ENCODE measurements around the gene DCDC2. TPM values are rescaled to one million over a fixed set of nuclear protein-coding genes. Genes with fewer than 3 reads are reported as not detected.

Gene DCDC2
- total and polyA plus RNA-seq, 4 donors = 0.13 TPM; not detected in 3

DNA sequence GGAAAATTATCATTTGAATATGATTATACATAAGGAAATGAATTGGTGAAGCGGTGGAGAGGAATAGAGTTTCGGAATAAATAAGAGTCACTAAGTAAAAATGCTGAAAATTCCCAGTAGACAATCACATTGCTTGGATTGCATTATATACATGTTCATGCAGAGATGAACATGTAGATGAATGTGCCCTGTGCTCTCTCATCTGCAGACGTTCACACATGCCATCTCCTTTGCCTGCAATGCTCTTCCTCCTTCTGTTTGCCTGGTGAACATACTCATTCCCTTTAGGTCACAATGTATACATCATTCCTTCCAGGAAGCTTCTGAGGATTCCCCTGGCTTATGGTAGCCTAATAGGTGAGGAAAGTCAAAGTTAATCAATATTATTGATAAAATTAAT is 17.9 kb downstream of the DCDC2 start:
- intact Hi-C loops (cut with DNase I) = no loop called here
- DNase-seq (no peak), ATAC-seq (ENCODE audit: low FRiP score) (no peak)
- Histone ChIP-seq H3K27me3 (ENCODE audit: control insufficient read depth in 1 of 2, insufficient read depth in 2 of 2, low read length in 1 of 2) (peaks cover 0 to 2% of the 10 kb centered on the region in 2 donors), H3K36me3 (ENCODE audit: control insufficient read depth in 1 of 2, insufficient read depth in 2 of 2, low read length in 1 of 2) (no peaks in the 10 kb centered on the region), H3K27ac (ENCODE audit: low read depth in 1 of 2, low read length in 2 of 2) (no peak overlapping the region), H3K4me3 (ENCODE audit: low read length in 2 of 2) (no peak overlapping the region), H3K9me3 (ENCODE audit: control insufficient read depth, low read length) (peaks cover 1% of the 10 kb centered on the region), H3K4me1 (ENCODE audit: control insufficient read depth in 1 of 2, insufficient read depth in 2 of 2, low read length in 2 of 2) (peaks cover 0 to 2% of the 10 kb centered on the region in 2 donors)
- WGBS, 2 donors = 71 to 72% methylated on average over 3 of the region's 3 CpGs

DNA sequence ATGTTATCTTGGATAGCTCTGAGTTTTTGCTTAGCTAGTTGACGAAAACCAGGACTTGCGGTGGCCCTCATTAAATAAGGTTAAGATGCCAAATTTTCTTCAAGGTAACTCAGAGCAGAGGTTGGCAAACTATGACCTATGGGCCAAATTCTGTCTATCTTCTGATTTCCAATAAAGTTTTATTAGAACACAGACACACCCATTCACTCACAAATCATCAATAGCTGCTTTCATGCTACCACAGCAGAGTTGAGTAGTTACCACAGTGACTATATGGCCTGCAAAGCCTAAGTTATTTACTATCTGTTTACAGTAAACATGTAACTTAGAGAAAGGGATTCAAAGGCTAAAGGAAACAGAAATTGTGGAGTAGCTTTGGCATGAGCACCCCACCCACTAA is 23.6 kb downstream of the DCDC2 start:
- Histone ChIP-seq H3K9me3 (ENCODE audit: control insufficient read depth, low read length) (peaks cover 1% of the 10 kb centered on the region), H3K4me1 (ENCODE audit: control insufficient read depth in 1 of 2, insufficient read depth in 2 of 2, low read length in 2 of 2) (no peaks in the 10 kb centered on the region), H3K36me3 (ENCODE audit: control insufficient read depth in 1 of 2, insufficient read depth in 2 of 2, low read length in 1 of 2) (no peaks in the 10 kb centered on the region), H3K27me3 (ENCODE audit: control insufficient read depth in 1 of 2, insufficient read depth in 2 of 2, low read length in 1 of 2) (peaks cover 0 to 2% of the 10 kb centered on the region in 2 donors), H3K27ac (ENCODE audit: low read depth in 1 of 2, low read length in 2 of 2) (no peak overlapping the region), H3K4me3 (ENCODE audit: low read length in 2 of 2) (no peak overlapping the region)
- intact Hi-C loops (cut with DNase I) = no loop called here
- no peak for DNase-seq
- 95 to 97% methylated on average over 2 of the region's 2 CpGs for WGBS, 2 donors
- no peak for ATAC-seq (ENCODE audit: low FRiP score)

DNA sequence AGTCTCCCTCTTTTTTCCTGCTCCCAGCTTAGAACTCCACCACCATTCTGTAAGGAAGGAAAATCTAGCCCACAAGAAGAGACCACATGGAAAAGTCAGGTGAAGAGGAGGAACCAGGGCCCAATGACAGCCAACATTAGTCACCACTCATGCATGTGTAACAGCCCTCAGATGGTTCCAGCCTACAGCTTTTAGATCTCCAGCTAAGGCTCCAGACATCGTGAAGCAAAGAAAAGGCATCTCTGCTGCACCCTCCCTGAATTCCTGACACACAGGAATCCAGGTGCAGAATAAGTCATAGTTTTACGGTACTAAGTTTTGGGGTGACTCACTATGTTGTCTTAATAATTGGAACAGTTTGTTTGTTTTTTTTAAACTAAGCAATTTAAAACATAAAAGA is 25.5 kb downstream of the DCDC2 start:
- Histone ChIP-seq H3K27ac (ENCODE audit: low read depth in 1 of 2, low read length in 2 of 2) (no peak overlapping the region), H3K36me3 (ENCODE audit: control insufficient read depth in 1 of 2, insufficient read depth in 2 of 2, low read length in 1 of 2) (no peaks in the 10 kb centered on the region), H3K9me3 (ENCODE audit: control insufficient read depth, low read length) (no peaks in the 10 kb centered on the region), H3K4me3 (ENCODE audit: low read length in 2 of 2) (no peak overlapping the region), H3K27me3 (ENCODE audit: control insufficient read depth in 1 of 2, insufficient read depth in 2 of 2, low read length in 1 of 2) (no peaks in the 10 kb centered on the region), H3K4me1 (ENCODE audit: control insufficient read depth in 1 of 2, insufficient read depth in 2 of 2, low read length in 2 of 2) (no peaks in the 10 kb centered on the region)
- intact Hi-C loops (cut with DNase I) = no loop called here
- 74 to 83% methylated on average over 2 of the region's 2 CpGs for WGBS, 2 donors
- DNase-seq (no peak), ATAC-seq (ENCODE audit: low FRiP score) (no peak)

DNA sequence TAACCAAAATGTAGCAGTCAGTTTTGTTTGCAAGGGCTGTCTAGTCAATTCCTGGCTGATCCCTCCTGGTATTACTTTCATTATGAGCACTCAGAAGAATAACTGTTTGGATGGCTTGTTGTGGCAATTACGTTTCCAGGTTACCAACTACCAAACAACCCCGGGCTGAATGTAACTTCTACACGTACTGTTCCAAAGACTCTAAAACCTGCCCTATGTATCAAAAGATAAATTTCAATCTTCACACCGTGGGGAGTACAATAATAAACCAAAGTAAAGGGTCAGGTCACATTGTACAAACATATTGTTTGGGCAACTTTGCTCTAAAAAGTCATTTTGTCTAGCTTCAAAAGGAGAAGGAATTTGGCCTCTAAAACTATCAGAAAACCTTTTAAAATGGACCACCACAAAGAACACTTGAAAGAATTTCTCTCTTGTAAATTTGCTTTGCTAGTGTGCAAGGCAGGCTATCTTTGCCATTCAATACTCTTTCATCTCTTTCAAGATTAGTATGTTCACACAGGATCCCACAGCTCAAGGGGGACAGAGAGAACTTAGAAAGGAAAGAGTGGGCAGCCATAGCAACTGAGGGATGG is 27.6 kb downstream of the DCDC2 start:
- ATAC-seq (ENCODE audit: low FRiP score) (no peak), DNase-seq (no peak)
- no peaks in the 10 kb centered on the region for H3K27me3 ChIP-seq (ENCODE audit: control insufficient read depth in 1 of 2, insufficient read depth in 2 of 2, low read length in 1 of 2)
- H3K4me1 ChIP-seq (ENCODE audit: control insufficient read depth in 1 of 2, insufficient read depth in 2 of 2, low read length in 2 of 2) = no peaks in the 10 kb centered on the region
- H3K4me3 ChIP-seq (ENCODE audit: low read length in 2 of 2) = no peak overlapping the region
- intact Hi-C loops (cut with DNase I) = no loop called here
- H3K9me3 ChIP-seq (ENCODE audit: control insufficient read depth, low read length) = no peaks in the 10 kb centered on the region
- H3K27ac ChIP-seq (ENCODE audit: low read depth in 1 of 2, low read length in 2 of 2) = no peak overlapping the region
- no peaks in the 10 kb centered on the region for H3K36me3 ChIP-seq (ENCODE audit: control insufficient read depth in 1 of 2, insufficient read depth in 2 of 2, low read length in 1 of 2)
- WGBS, 2 donors = 48 to 52% methylated on average over 4 of the region's 4 CpGs

DNA sequence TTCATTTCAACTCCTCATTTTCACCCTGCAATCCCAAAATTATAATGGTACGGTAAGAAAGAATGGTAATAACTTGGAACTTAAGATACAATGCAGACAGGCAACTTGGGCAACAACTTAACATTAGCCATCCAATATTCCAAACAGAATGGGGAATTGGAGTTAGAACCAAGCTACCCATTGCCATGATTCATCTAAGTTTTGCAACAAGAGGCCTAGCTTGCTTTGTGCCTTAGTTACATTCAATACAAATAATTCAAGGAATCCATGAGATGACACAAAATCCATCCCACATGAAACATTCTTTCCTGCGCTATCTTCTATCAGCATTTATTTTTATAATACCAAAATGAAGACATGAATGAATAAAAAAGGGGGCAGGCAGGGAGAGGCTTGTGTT is 28.4 kb downstream of the DCDC2 start:
- no peak overlapping the region for H3K4me3 ChIP-seq (ENCODE audit: low read length in 2 of 2)
- H3K27ac ChIP-seq (ENCODE audit: low read depth in 1 of 2, low read length in 2 of 2) = no peak overlapping the region
- no peak for DNase-seq
- no peaks in the 10 kb centered on the region for H3K36me3 ChIP-seq (ENCODE audit: control insufficient read depth in 1 of 2, insufficient read depth in 2 of 2, low read length in 1 of 2)
- H3K9me3 ChIP-seq (ENCODE audit: control insufficient read depth, low read length) = no peaks in the 10 kb centered on the region
- H3K4me1 ChIP-seq (ENCODE audit: control insufficient read depth in 1 of 2, insufficient read depth in 2 of 2, low read length in 2 of 2) = no peaks in the 10 kb centered on the region
- ATAC-seq (ENCODE audit: low FRiP score) = no peak
- no peaks in the 10 kb centered on the region for H3K27me3 ChIP-seq (ENCODE audit: control insufficient read depth in 1 of 2, insufficient read depth in 2 of 2, low read length in 1 of 2)
- intact Hi-C loops (cut with DNase I) = no loop called here
- WGBS, 2 donors = 76 to 95% methylated on average over 2 of the region's 2 CpGs

DNA sequence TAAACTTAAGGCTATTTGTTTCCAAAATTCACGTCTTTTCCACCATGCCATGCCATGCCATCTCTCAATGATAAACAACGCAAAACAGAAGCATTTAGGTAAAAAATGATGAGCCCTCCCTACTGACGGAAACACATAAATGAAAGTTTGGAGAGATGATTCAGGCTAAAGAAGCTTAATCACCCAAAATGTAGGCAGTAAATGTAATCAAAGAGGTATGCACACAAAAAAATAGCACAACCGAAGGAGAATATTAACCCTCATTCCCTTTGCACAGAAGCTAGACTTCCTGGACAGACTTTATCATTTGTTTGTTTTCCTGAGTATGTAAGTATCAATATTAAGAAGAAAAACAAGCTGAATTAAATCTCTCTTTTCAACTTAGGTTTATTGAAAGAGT is 28.8 kb downstream of the DCDC2 start:
- ATAC-seq (ENCODE audit: low FRiP score) = no peak
- H3K4me3 ChIP-seq (ENCODE audit: low read length in 2 of 2) = no peak overlapping the region
- no peak overlapping the region for H3K27ac ChIP-seq (ENCODE audit: low read depth in 1 of 2, low read length in 2 of 2)
- no peaks in the 10 kb centered on the region for H3K9me3 ChIP-seq (ENCODE audit: control insufficient read depth, low read length)
- no peaks in the 10 kb centered on the region for H3K36me3 ChIP-seq (ENCODE audit: control insufficient read depth in 1 of 2, insufficient read depth in 2 of 2, low read length in 1 of 2)
- H3K27me3 ChIP-seq (ENCODE audit: control insufficient read depth in 1 of 2, insufficient read depth in 2 of 2, low read length in 1 of 2) = no peaks in the 10 kb centered on the region
- WGBS, 2 donors = 84 to 86% methylated on average over 4 of the region's 4 CpGs
- intact Hi-C loops (cut with DNase I) = no loop called here
- no peak for DNase-seq
- H3K4me1 ChIP-seq (ENCODE audit: control insufficient read depth in 1 of 2, insufficient read depth in 2 of 2, low read length in 2 of 2) = no peaks in the 10 kb centered on the region

DNA sequence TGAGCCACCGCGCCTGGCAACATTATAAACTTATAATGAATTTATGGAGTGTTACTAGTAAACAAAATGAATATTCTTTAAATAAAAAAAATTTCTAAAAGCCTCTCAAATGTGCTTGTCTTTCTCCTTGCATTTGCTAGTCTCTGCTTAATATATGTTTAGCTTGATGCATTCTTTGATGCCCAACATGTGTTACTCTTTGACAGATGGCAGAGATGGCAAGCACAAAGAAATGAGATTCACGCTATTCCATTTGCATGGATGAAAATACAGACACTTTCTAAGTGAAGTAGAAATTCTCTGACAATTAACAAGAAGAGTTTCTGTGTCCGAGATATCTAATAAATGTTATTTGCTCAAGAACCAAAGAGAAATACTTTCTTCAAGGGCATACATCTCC is 30.1 kb downstream of the DCDC2 start:
- H3K36me3 ChIP-seq (ENCODE audit: control insufficient read depth in 1 of 2, insufficient read depth in 2 of 2, low read length in 1 of 2) = no peaks in the 10 kb centered on the region
- H3K27ac ChIP-seq (ENCODE audit: low read depth in 1 of 2, low read length in 2 of 2) = no peak overlapping the region
- H3K9me3 ChIP-seq (ENCODE audit: control insufficient read depth, low read length) = no peaks in the 10 kb centered on the region
- ATAC-seq (ENCODE audit: low FRiP score) = no peak
- no peak overlapping the region for H3K4me3 ChIP-seq (ENCODE audit: low read length in 2 of 2)
- WGBS, 2 donors = 94 to 97% methylated on average over 4 of the region's 4 CpGs
- no peak for DNase-seq
- no peaks in the 10 kb centered on the region for H3K4me1 ChIP-seq (ENCODE audit: control insufficient read depth in 1 of 2, insufficient read depth in 2 of 2, low read length in 2 of 2)
- intact Hi-C loops (cut with DNase I) = no loop called here
- H3K27me3 ChIP-seq (ENCODE audit: control insufficient read depth in 1 of 2, insufficient read depth in 2 of 2, low read length in 1 of 2) = no peaks in the 10 kb centered on the region

DNA sequence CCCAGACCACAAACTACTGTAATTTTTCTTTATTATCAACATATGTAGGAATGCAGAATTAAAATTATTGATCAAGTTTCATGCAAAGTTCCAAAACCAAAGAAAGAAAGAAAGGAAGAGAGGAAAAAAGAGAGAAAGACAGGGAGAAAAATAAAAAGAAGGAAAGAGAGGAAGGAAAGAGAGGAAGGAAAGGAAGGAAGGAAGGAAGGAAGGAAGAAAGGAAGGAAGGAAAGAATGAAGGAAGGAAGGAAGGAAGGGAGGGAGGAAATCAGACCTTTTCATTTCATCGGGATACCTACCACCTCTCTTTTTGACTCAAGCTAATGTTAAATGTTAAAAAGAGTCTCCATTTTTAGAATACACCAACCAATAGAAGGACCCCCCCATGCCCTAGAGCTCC is 31.9 kb downstream of the DCDC2 start:
- intact Hi-C loops (cut with DNase I) = no loop called here
- H3K27me3 ChIP-seq (ENCODE audit: control insufficient read depth in 1 of 2, insufficient read depth in 2 of 2, low read length in 1 of 2) = no peaks in the 10 kb centered on the region
- no peaks in the 10 kb centered on the region for H3K9me3 ChIP-seq (ENCODE audit: control insufficient read depth, low read length)
- no peak overlapping the region for H3K27ac ChIP-seq (ENCODE audit: low read depth in 1 of 2, low read length in 2 of 2)
- no peaks in the 10 kb centered on the region for H3K36me3 ChIP-seq (ENCODE audit: control insufficient read depth in 1 of 2, insufficient read depth in 2 of 2, low read length in 1 of 2)
- H3K4me1 ChIP-seq (ENCODE audit: control insufficient read depth in 1 of 2, insufficient read depth in 2 of 2, low read length in 2 of 2) = no peaks in the 10 kb centered on the region
- H3K4me3 ChIP-seq (ENCODE audit: low read length in 2 of 2) = no peak overlapping the region
- DNase-seq (no peak), ATAC-seq (ENCODE audit: low FRiP score) (no peak)
- 94 to 97% methylated on average over 1 of the region's 1 CpG for WGBS, 2 donors

DNA sequence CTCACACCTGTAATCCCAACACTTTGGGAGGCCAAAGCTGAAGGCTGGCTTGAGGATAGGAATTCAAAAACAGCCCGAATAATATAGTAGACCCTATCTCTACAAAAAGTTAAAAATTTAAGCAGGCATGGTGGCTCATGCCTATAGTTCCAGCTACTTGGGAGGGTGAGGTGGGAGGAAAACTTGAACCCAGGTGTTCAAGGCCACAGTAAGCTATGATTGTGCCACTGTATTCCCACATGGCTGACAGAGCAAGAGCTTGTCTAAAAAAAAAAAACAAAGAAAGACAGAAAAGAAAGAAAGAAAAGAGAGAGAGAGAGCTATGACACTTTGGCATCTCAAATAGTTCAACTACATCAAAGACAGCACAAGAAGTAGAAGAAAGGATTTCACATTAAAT is 33.2 kb downstream of the DCDC2 start:
- Histone ChIP-seq H3K36me3 (ENCODE audit: control insufficient read depth in 1 of 2, insufficient read depth in 2 of 2, low read length in 1 of 2) (no peaks in the 10 kb centered on the region), H3K27ac (ENCODE audit: low read depth in 1 of 2, low read length in 2 of 2) (no peak overlapping the region), H3K4me3 (ENCODE audit: low read length in 2 of 2) (no peak overlapping the region), H3K9me3 (ENCODE audit: control insufficient read depth, low read length) (no peaks in the 10 kb centered on the region), H3K4me1 (ENCODE audit: control insufficient read depth in 1 of 2, insufficient read depth in 2 of 2, low read length in 2 of 2) (no peaks in the 10 kb centered on the region), H3K27me3 (ENCODE audit: control insufficient read depth in 1 of 2, insufficient read depth in 2 of 2, low read length in 1 of 2) (no peaks in the 10 kb centered on the region)
- intact Hi-C loops (cut with DNase I) = no loop called here
- WGBS, 2 donors = 86 to 87% methylated on average over 1 of the region's 1 CpG
- DNase-seq (no peak), ATAC-seq (ENCODE audit: low FRiP score) (no peak)
